Endothelial cell (in vitro differentiated cells): ENCODE results near the gene GAMT. TPM values are rescaled to one million over a fixed set of nuclear protein-coding genes. Genes with fewer than 3 reads are reported as not detected.

Experiments used
- DNase-seq: peaks from one replicate; pipeline ENCODE4 v3.0.0; 2021; ENCODE audit warnings: low spot score
- H3K27ac Mint-ChIP-seq: one replicate; pipeline ENCODE4 v1.8.0; 2021; ENCODE audit warnings: mixed read lengths, inconsistent platforms; ENCODE audit not compliant: unreplicated experiment
- H3K27me3 Mint-ChIP-seq: one replicate; pipeline ENCODE4 v1.8.0; 2021; ENCODE audit warnings: mild to moderate bottlenecking, moderate library complexity, mixed read lengths, inconsistent platforms; ENCODE audit not compliant: unreplicated experiment
- H3K36me3 Mint-ChIP-seq: one replicate; pipeline ENCODE4 v1.8.0; 2021; ENCODE audit warnings: mild to moderate bottlenecking, low read depth, mixed read lengths, inconsistent platforms; ENCODE audit not compliant: unreplicated experiment
- H3K4me1 Mint-ChIP-seq: one replicate; pipeline ENCODE4 v1.8.0; 2021; ENCODE audit warnings: mild to moderate bottlenecking, mixed read lengths, inconsistent platforms; ENCODE audit not compliant: unreplicated experiment
- H3K4me3 Mint-ChIP-seq: one replicate; pipeline ENCODE4 v1.8.0; 2021; ENCODE audit warnings: mild to moderate bottlenecking, mixed read lengths, inconsistent platforms; ENCODE audit not compliant: unreplicated experiment
- H3K9me3 Mint-ChIP-seq: one replicate; pipeline ENCODE4 v1.8.0; 2021; ENCODE audit warnings: mixed read lengths, inconsistent platforms; ENCODE audit not compliant: unreplicated experiment
- total RNA-seq: library from RNA; stranded (reverse); fragmentation: NEBNext Ultra II Directional; extraction: Animal tissue kit (Norgen Biotek cat#: 25700); gene quantifications from one replicate; pipeline ENCODE4 v1.2.1, GENCODE V29; 2021; ENCODE audit not compliant: unreplicated experiment
- TF ChIP-seq, protein P1 (sequence below): fragments of 200-600 bp; sonication (generic); IDR thresholded peaks from one replicate; pipeline ENCODE4 v1.5.0; 2021; ENCODE audit warnings: antibody characterized with exemption; ENCODE audit not compliant: unreplicated experiment

The GAMT gene
- total RNA-seq, 1 donor from 2014 or later: 18.1 TPM

DNA sequence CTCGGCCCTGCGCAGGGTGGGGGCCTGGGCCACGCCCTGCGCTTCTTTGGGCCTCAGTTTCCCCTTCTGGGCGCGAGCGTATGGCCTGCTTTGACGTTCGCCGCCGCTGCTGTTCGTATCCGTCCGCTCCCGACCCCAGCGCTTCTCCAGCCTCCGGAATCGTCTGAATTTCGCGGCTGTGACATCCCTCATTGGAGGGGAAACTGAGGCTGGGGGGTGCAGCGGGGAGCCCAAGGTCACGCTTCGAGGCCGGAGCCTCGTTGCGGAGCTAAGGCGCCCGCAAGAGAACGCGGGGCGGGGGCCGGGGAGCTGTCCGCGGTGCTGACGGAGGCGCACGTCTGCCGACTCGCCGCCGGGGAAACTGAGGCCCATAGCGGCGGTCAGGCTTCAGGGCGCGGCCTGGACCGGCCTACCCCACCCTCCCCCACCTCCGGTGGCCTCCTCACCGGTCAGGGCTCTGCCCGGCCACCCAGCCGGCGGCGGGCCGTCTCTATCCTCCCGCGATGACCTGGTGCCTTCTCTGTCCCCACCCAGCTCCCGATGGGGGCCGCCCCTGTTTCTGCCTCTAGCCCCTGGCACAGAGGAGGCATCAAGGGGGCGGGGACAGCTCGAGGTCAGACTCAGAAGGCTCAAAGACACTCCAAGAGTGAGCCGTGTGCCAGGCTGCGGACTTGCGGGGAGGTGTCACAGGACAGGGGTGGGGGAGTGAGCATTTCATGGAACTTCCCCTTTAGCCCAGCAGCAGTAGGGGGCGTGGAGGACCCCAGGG lies 45.6 kb upstream of the GAMT start:
- TF ChIP-seq, protein P1, sequence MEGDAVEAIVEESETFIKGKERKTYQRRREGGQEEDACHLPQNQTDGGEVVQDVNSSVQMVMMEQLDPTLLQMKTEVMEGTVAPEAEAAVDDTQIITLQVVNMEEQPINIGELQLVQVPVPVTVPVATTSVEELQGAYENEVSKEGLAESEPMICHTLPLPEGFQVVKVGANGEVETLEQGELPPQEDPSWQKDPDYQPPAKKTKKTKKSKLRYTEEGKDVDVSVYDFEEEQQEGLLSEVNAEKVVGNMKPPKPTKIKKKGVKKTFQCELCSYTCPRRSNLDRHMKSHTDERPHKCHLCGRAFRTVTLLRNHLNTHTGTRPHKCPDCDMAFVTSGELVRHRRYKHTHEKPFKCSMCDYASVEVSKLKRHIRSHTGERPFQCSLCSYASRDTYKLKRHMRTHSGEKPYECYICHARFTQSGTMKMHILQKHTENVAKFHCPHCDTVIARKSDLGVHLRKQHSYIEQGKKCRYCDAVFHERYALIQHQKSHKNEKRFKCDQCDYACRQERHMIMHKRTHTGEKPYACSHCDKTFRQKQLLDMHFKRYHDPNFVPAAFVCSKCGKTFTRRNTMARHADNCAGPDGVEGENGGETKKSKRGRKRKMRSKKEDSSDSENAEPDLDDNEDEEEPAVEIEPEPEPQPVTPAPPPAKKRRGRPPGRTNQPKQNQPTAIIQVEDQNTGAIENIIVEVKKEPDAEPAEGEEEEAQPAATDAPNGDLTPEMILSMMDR: no peak
- Mint-ChIP-seq H3K36me3 (peaks cover 15% of the 10 kb centered on the region), H3K4me3 (peak overlapping the region; percentile 86), H3K27me3 (peaks cover 25% of the 10 kb centered on the region), H3K4me1 (peaks cover 7% of the 10 kb centered on the region), H3K9me3 (no peaks in the 10 kb centered on the region), H3K27ac (no peak overlapping the region)
- DNase-seq: peak; percentile 55

DNA sequence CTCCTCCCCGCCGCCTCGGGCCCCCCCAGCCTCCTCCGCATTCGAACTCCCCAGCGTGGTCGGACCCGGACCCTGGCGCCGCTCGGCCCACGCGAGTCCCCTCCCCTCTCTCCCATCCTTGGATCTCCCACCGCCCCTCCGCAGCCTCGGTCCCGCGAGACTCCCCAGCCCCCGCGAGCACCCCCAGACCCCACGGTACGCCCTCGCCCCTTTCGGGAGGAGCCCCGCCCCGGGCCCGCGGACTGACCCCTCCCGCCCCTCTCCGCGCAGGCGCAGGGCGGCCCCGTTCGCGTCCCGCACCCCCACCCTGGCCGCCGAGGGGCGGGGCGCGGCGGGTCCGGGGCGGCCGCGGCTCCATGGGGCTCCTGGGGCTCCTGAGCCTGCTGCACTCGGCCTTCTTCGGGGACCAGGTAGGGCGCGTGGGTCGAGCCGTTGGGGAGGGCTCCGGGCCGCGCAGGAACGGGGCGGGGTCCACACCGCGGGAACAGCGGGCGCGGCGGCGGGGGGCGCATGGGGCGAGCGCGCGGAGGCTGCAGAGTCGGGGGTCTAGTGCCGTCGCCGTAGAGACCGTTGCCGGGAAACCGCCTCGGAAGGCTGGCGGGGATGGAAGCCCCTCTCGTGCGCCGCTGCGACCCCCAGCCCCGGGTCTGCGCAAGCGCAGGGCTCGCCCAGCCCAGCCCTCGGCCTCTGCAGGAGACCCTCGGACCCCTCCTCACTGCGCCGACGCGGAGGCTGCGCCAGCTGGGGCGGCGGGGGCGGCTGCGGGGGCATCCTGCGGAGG lies 44.8 kb upstream of the GAMT start:
- H3K27me3 Mint-ChIP-seq: peaks cover 26% of the 10 kb centered on the region
- no peaks in the 10 kb centered on the region for H3K9me3 Mint-ChIP-seq
- H3K4me1 Mint-ChIP-seq: peaks cover 7% of the 10 kb centered on the region
- H3K27ac Mint-ChIP-seq: no peak overlapping the region
- DNase-seq: peak; percentile 52
- no peak overlapping the region for H3K4me3 Mint-ChIP-seq
- peaks cover 22% of the 10 kb centered on the region for H3K36me3 Mint-ChIP-seq
- TF ChIP-seq, protein P1: no peak

DNA sequence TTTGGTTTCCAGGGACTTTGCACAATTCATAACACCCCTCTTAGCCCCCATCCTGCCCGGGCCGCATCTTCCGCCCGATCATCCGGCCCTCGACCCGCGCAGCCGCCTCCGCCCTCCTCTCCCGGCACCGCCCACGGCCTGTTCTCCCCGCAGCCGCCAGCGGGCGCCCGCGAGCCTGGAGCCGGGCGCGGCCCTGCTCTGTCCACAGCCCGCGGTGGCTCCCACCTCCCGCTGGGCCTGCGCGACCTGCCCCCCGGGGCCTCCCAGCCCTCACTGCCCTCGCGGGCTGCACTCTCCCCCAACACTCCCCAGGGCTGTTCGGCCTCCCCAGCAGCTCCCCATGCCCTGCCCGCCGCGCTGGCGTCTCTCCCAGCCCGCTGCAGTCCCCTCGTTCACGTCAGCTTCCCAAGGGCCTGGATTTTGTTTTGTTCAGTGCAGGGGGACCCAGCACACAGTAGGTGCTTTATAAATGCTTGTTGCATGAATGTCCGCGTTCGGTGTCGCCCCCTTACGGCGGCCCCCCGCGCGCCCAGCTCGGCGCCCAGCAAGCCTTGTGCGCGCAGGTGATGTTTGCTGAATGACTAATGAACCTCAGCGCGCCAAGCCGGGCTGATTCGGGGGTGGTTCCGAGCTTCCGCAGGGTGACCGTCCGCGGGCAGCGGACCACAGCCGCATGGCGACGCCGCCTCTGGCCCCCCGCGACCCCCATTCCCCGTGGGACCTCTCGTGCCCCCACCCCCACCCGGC lies 44.0 kb upstream of the GAMT start:
- Mint-ChIP-seq H3K9me3 (no peaks in the 10 kb centered on the region), H3K4me1 (peaks cover 7% of the 10 kb centered on the region), H3K27ac (no peak overlapping the region), H3K4me3 (peak overlapping the region; percentile 21), H3K36me3 (peaks cover 21% of the 10 kb centered on the region), H3K27me3 (peaks cover 19% of the 10 kb centered on the region)
- DNase-seq: peak; percentile 92
- TF ChIP-seq, protein P1: peak; percentile 81

DNA sequence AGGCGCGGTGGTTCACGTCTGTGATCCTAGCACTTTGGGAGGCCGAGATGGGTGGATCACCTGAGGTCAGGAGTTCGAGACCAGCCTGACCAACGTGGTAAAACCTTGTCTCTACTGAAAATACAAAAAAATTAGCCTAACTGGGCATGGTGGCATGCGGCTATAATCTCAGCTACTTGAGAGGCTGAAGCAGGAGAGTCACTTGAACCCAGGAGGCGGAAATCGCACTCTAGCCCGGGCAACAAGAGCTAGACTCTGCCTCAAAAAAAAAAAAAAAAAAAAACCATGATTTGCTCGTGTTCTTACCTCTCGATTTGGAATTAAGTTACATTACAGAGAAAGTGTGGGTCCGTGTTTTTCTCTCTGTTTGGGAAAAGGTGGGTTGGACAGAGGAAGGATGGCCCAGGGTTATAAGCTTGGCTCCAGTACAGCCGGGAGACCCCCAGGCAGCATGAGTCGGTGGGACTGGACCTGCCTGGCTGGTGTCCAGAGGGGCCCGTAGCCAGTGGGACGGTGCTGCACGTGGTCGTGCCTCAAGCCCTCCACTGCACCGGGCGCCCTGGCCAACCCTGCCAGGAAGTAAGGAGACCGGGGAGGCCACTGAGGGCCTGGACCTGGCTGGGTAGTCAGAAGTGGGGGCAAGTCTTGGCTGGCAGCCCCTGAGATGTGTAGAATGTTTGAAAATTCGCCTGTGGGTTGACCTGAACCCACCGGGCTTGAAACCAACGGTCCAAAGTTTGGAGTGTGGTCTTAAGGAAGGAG lies 40.5 kb upstream of the GAMT start:
- no peaks in the 10 kb centered on the region for H3K9me3 Mint-ChIP-seq
- H3K27ac Mint-ChIP-seq: peak overlapping the region; percentile 53
- TF ChIP-seq, protein P1: no peak
- peaks cover 21% of the 10 kb centered on the region for H3K36me3 Mint-ChIP-seq
- peaks cover 5% of the 10 kb centered on the region for H3K27me3 Mint-ChIP-seq
- H3K4me3 Mint-ChIP-seq: peak overlapping the region; percentile 59
- no peak for DNase-seq
- H3K4me1 Mint-ChIP-seq: peaks cover 7% of the 10 kb centered on the region
